HG02759 (cell line): ENCODE data around the gene DNAI1.
"Not testable (repeated sequence)": the region's sequence is repeated elsewhere in the genome, so short reads cannot be mapped to it uniquely, and the experiment has no call there.

ENCODE experiments used
- ATAC-seq: cut with Tn5 transposase; IDR thresholded peaks from one replicate; pipeline ENCODE4 v1.9.1; 2021; ENCODE audit warnings: mild to moderate bottlenecking, moderate library complexity; ENCODE audit not compliant: unreplicated experiment

The DNAI1 gene

GRCh38 chr9:34532041-34532440 is 73.4 kb downstream of the DNAI1 start:
- not testable (repeated sequence) for ATAC-seq

- no peak for ATAC-seq
These were observed 78.1 kb downstream of the DNAI1 start for GRCh38 chr9:34536685-34537084.

- ATAC-seq: no peak
These were observed 82.2 kb downstream of the DNAI1 start for GRCh38 chr9:34540827-34541226.

- ATAC-seq: no peak
These were observed 82.9 kb downstream of the DNAI1 start for GRCh38 chr9:34541540-34541939.

- ATAC-seq: no peak
These were observed 85.4 kb downstream of the DNAI1 start for GRCh38 chr9:34544035-34544434.

- no peak for ATAC-seq
These were observed 86.9 kb downstream of the DNAI1 start for GRCh38 chr9:34545497-34545896.

GRCh38 chr9:34546102-34546833 is 87.7 kb downstream of the DNAI1 start:
- ATAC-seq: no peak

- ATAC-seq: no peak
These were observed 88.5 kb downstream of the DNAI1 start for GRCh38 chr9:34546834-34547827.

- ATAC-seq: peak; percentile 42
These were observed 89.5 kb downstream of the DNAI1 start for GRCh38 chr9:34547960-34548611.

- no peak for ATAC-seq
These were observed 90.8 kb downstream of the DNAI1 start for GRCh38 chr9:34549407-34549732.

GRCh38 chr9:34550016-34550680 is 91.5 kb downstream of the DNAI1 start:
- ATAC-seq: no peak

- no peak for ATAC-seq
These were observed 92.2 kb downstream of the DNAI1 start for GRCh38 chr9:34550681-34551270.

GRCh38 chr9:34551751-34552605 is 93.4 kb downstream of the DNAI1 start:
- no peak for ATAC-seq

GRCh38 chr9:34552606-34552981 is 94.0 kb downstream of the DNAI1 start:
- no peak for ATAC-seq

- ATAC-seq: no peak
These were observed 94.4 kb downstream of the DNAI1 start for GRCh38 chr9:34552986-34553385.

GRCh38 chr9:34553511-34554021 is 95.0 kb downstream of the DNAI1 start:
- ATAC-seq: no peak

- no peak for ATAC-seq
These were observed 95.8 kb downstream of the DNAI1 start for GRCh38 chr9:34554211-34555001.

GRCh38 chr9:34555002-34555348 is 96.4 kb downstream of the DNAI1 start:
- ATAC-seq: no peak

- no peak for ATAC-seq
These were observed 96.9 kb downstream of the DNAI1 start for GRCh38 chr9:34555500-34555899.
